ENCODE measurements around the gene P3H4. TPM values are rescaled to one million over a fixed set of nuclear protein-coding genes. Genes with fewer than 3 reads are reported as not detected.
A peak's percentile ranks its signal among the peaks of the same experiment; 100 is the strongest.

Gene P3H4
- total and polyA plus RNA-seq, 2 of the 4 experiments (the other 2 are of a cell fraction): 21.5 to 66.7 TPM

DNA sequence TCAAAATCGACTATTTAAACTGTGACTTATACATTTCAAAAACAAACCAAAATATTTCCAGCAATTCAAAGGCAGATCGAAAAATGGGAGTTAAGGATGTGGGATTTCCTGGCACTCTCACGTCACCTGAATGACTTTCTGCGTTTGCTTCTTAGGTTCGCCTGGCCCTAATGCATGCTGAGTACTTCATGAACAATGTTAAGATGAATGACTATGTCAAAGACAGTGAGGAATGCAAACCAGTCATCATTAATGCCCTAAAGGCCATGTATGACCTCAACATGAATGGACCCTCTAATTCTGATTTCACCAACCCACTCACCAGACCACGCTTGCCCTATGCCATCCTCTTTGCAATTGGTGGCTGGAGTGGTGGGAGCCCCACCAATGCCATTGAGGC, 33.2 kb upstream of the P3H4 start:
- no peak overlapping the region for H3K56ac ChIP-seq (ENCODE audit: extremely low read depth, insufficient read depth, low read length)
- BruUV-seq (replicated peaks): no TSS peak
- no peak for ATAC-seq (ENCODE audit: low read depth)

More for the DNA sequence above, 33.2 kb upstream of the P3H4 start:
- Histone ChIP-seq H3K27me3 (ENCODE audit: control insufficient read depth, insufficient read depth, low read length) (no peaks in the 10 kb centered on the region), H4K91ac (ENCODE audit: insufficient read depth, low read depth, low read length) (no peak overlapping the region), H2AK5ac (ENCODE audit: low read depth, low read length) (no peak overlapping the region), H3K9ac (ENCODE audit: low read depth, low read length) (no peak overlapping the region), H3K4me2 (ENCODE audit: low read depth, low read length) (no peak overlapping the region), H3K4me3 (ENCODE audit: insufficient read depth, low read depth, low read length) (no peak overlapping the region), H3K23ac (ENCODE audit: low read depth, low read length) (no peak overlapping the region), H2BK15ac (ENCODE audit: low read depth, low read length) (no peak overlapping the region), H2BK120ac (ENCODE audit: low read depth, low read length) (no peak overlapping the region), H4K20me1 (ENCODE audit: insufficient read depth, low read length) (peaks cover 29% of the 10 kb centered on the region), H3K14ac (replicated peaks; ENCODE audit: low read depth, low read length) (no peak overlapping the region), H2BK5ac (ENCODE audit: low read depth, low read length, poor library complexity, severe bottlenecking) (no peak overlapping the region), H3K27ac (ENCODE audit: insufficient read depth, low read length) (no peak overlapping the region), H2AFZ (replicated peaks; ENCODE audit: low read length, poor library complexity) (peak overlapping the region; percentile 24), H4K5ac (ENCODE audit: low read depth, low read length) (no peak overlapping the region), H2AK9ac (replicated peaks; ENCODE audit: low read depth, low read length, poor library complexity) (peak overlapping the region; percentile 79), H3K18ac (ENCODE audit: low read depth, low read length) (no peak overlapping the region), H3K4me1 (ENCODE audit: control insufficient read depth, insufficient read depth, low read length) (no peaks in the 10 kb centered on the region), H3K9me3 (ENCODE audit: control insufficient read depth, insufficient read depth, low read length) (no peaks in the 10 kb centered on the region), H3K4ac (ENCODE audit: low read depth, low read length) (no peak overlapping the region), H2BK20ac (ENCODE audit: low read depth, low read length) (no peak overlapping the region), H3K9me1 (ENCODE audit: insufficient read depth, low read length) (peaks cover 11% of the 10 kb centered on the region), H4K8ac (ENCODE audit: low read depth in 2 of 2, low read length in 2 of 2) (no peak overlapping the region), H3K79me1 (ENCODE audit: low read depth in 1 of 2, low read length in 2 of 2) (peaks cover 12 to 24% of the 10 kb centered on the region in 2 experiments), H3K36me3 (ENCODE audit: control insufficient read depth, insufficient read depth, low read length) (0 out of 2 replicates have a peak, but pooled peaks cover 4% of the 10 kb centered on the region)
- TF ChIP-seq MXI1 (IDR thresholded peaks at IDR 0.05; ENCODE audit: borderline replicate concordance, low read depth, low read length) (no peak), SMC3 (IDR thresholded peaks at IDR 0.05; ENCODE audit: low read depth, low read length) (no peak), MAZ (IDR thresholded peaks at IDR 0.05; ENCODE audit: borderline replicate concordance, low read depth, low read length) (no peak), RFX5 (IDR thresholded peaks at IDR 0.05; ENCODE audit: low read depth, low read length) (no peak), BHLHE40 (IDR thresholded peaks at IDR 0.05; ENCODE audit: low read depth, low read length) (no peak), FOS (IDR thresholded peaks at IDR 0.05; ENCODE audit: low read depth, low read length) (no peak), NFE2L2 (IDR thresholded peaks at IDR 0.05; ENCODE audit: low read depth, low read length) (no peak), CHD1 (IDR thresholded peaks at IDR 0.05; ENCODE audit: low read depth, low read length) (no peak), MAFK (IDR thresholded peaks at IDR 0.05; ENCODE audit: low read depth, low read length) (no peak), POLR2A (IDR thresholded peaks at IDR 0.05; ENCODE audit: low read depth, low read length) (no peak)
- TF ChIP-seq, protein P1, sequence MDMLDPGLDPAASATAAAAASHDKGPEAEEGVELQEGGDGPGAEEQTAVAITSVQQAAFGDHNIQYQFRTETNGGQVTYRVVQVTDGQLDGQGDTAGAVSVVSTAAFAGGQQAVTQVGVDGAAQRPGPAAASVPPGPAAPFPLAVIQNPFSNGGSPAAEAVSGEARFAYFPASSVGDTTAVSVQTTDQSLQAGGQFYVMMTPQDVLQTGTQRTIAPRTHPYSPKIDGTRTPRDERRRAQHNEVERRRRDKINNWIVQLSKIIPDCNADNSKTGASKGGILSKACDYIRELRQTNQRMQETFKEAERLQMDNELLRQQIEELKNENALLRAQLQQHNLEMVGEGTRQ (IDR thresholded peaks at IDR 0.05; ENCODE audit: low read depth, low read length): no peak
- TF ChIP-seq, protein P2, sequence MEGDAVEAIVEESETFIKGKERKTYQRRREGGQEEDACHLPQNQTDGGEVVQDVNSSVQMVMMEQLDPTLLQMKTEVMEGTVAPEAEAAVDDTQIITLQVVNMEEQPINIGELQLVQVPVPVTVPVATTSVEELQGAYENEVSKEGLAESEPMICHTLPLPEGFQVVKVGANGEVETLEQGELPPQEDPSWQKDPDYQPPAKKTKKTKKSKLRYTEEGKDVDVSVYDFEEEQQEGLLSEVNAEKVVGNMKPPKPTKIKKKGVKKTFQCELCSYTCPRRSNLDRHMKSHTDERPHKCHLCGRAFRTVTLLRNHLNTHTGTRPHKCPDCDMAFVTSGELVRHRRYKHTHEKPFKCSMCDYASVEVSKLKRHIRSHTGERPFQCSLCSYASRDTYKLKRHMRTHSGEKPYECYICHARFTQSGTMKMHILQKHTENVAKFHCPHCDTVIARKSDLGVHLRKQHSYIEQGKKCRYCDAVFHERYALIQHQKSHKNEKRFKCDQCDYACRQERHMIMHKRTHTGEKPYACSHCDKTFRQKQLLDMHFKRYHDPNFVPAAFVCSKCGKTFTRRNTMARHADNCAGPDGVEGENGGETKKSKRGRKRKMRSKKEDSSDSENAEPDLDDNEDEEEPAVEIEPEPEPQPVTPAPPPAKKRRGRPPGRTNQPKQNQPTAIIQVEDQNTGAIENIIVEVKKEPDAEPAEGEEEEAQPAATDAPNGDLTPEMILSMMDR (conservative IDR thresholded peaks at IDR 0.05; ENCODE audit: low read depth, low read length): no peak
- ChIA-PET POLR2A (ENCODE audit: unreplicated experiment) (no interaction called here), CTCF (no interaction called here)
- in situ Hi-C loops (cut with MboI; ENCODE audit: low sequenced_read_pairs) (no loop called here), intact Hi-C loops (cut with micrococcal nuclease) (no loop called here), dilution Hi-C loops (cut with HindIII; ENCODE audit: low sequenced_read_pairs, unreplicated experiment) (no loop called here)
- peak; percentile 35 for DNase-seq
- 61% methylated on average over 3 of the region's 6 CpGs; no CpG with 5 or more reads in 1 of the 2 experiments for WGBS, 2 experiments (ENCODE audit: extremely low coverage in 2 of 2, insufficient read length in 1 of 2)

All from IMR-90 (cell line).